ENCODE data around the gene CPLX4.

The CPLX4 gene

GRCh38 chr18:59267503-59268126, 50.8 kb downstream of the CPLX4 start:
- H3K4me3 ChIP-seq (ENCODE audit: low read length) = no peak overlapping the region
- no peak for TF ChIP-seq CTCF (IDR thresholded peaks at IDR 0.05; ENCODE audit: insufficient read depth, low read depth, low read length, missing control alignments)
- peak; percentile 23 for DNase-seq (ENCODE audit: low read depth)

GRCh38 chr18:59266886-59267502, 51.5 kb downstream of the CPLX4 start:
- DNase-seq (ENCODE audit: low read depth) = no peak
- no peak for TF ChIP-seq CTCF (IDR thresholded peaks at IDR 0.05; ENCODE audit: insufficient read depth, low read depth, low read length, missing control alignments)
- no peak overlapping the region for H3K4me3 ChIP-seq (ENCODE audit: low read length)

- TF ChIP-seq CTCF (IDR thresholded peaks at IDR 0.05; ENCODE audit: insufficient read depth, low read depth, low read length, missing control alignments) = no peak
- H3K4me3 ChIP-seq (ENCODE audit: low read length) = no peak overlapping the region
- no peak for DNase-seq (ENCODE audit: low read depth)
These were observed 52.0 kb downstream of the CPLX4 start for GRCh38 chr18:59266459-59266858.

- H3K4me3 ChIP-seq (ENCODE audit: low read length) = no peak overlapping the region
- DNase-seq (ENCODE audit: low read depth) = no peak
- no peak for TF ChIP-seq CTCF (IDR thresholded peaks at IDR 0.05; ENCODE audit: insufficient read depth, low read depth, low read length, missing control alignments)
These were observed 52.5 kb downstream of the CPLX4 start for GRCh38 chr18:59265974-59266369.

GRCh38 chr18:59265246-59265973, 53.0 kb downstream of the CPLX4 start:
- H3K4me3 ChIP-seq (ENCODE audit: low read length) = no peak overlapping the region
- TF ChIP-seq CTCF (IDR thresholded peaks at IDR 0.05; ENCODE audit: insufficient read depth, low read depth, low read length, missing control alignments) = no peak
- peak; percentile 27 for DNase-seq (ENCODE audit: low read depth)

- no peak overlapping the region for H3K4me3 ChIP-seq (ENCODE audit: low read length)
- no peak for DNase-seq (ENCODE audit: low read depth)
- no peak for TF ChIP-seq CTCF (IDR thresholded peaks at IDR 0.05; ENCODE audit: insufficient read depth, low read depth, low read length, missing control alignments)
These were observed 53.7 kb downstream of the CPLX4 start for GRCh38 chr18:59264651-59265245.

All from epithelial cell of esophagus (primary cell).